ENCODE results near the gene GSAP. TPM values are rescaled to one million over a fixed set of nuclear protein-coding genes. Genes with fewer than 3 reads are reported as not detected.
A peak's percentile ranks its signal among the peaks of the same experiment; 100 is the strongest.

The GSAP gene
- total RNA-seq, 4 donors from 2014 or later, result 43.1 to 65.2 (median 52.4) TPM

GRCh38 chr7:77388055-77388641, 28.0 kb downstream of the GSAP start:
- no peak overlapping the region for H3K4me3 ChIP-seq (replicated peaks in 1 of 3)
- no peaks in the 10 kb centered on the region for H3K36me3 ChIP-seq
- 35 to 42% methylated on average over 5 of the region's 5 CpGs for WGBS, 2 donors
- no peaks in the 10 kb centered on the region for H3K27me3 ChIP-seq
- intact Hi-C loops (cut with DNase I), result no loop called here
- no peaks in the 10 kb centered on the region for H3K9me3 ChIP-seq
- no peak for DNase-seq
- peak overlapping the region in 1 of 3 donors; percentile 6 for H3K27ac ChIP-seq
- H3K4me1 ChIP-seq, result peaks cover 8 to 18% of the 10 kb centered on the region in 2 donors
- no peak for TF ChIP-seq POLR2A (IDR thresholded peaks at IDR 0.05)
- TF ChIP-seq, protein P1, sequence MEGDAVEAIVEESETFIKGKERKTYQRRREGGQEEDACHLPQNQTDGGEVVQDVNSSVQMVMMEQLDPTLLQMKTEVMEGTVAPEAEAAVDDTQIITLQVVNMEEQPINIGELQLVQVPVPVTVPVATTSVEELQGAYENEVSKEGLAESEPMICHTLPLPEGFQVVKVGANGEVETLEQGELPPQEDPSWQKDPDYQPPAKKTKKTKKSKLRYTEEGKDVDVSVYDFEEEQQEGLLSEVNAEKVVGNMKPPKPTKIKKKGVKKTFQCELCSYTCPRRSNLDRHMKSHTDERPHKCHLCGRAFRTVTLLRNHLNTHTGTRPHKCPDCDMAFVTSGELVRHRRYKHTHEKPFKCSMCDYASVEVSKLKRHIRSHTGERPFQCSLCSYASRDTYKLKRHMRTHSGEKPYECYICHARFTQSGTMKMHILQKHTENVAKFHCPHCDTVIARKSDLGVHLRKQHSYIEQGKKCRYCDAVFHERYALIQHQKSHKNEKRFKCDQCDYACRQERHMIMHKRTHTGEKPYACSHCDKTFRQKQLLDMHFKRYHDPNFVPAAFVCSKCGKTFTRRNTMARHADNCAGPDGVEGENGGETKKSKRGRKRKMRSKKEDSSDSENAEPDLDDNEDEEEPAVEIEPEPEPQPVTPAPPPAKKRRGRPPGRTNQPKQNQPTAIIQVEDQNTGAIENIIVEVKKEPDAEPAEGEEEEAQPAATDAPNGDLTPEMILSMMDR (IDR thresholded peaks at IDR 0.05), result no peak

- Histone ChIP-seq H3K27me3 (no peaks in the 10 kb centered on the region), H3K4me1 (peaks cover 8 to 18% of the 10 kb centered on the region in 2 donors), H3K9me3 (no peaks in the 10 kb centered on the region), H3K36me3 (no peaks in the 10 kb centered on the region), H3K4me3 (replicated peaks in 1 of 3) (no peak overlapping the region), H3K27ac (no peak overlapping the region)
- intact Hi-C loops (cut with DNase I), result no loop called here
- DNase-seq, result no peak
- WGBS, 2 donors, result 70 to 85% methylated on average over 7 of the region's 7 CpGs
- TF ChIP-seq, protein P1 (IDR thresholded peaks at IDR 0.05), result no peak
- TF ChIP-seq POLR2A (IDR thresholded peaks at IDR 0.05), result no peak
Observed at GRCh38 chr7:77386165-77386822, 29.9 kb downstream of the GSAP start.

- Histone ChIP-seq H3K27me3 (no peaks in the 10 kb centered on the region), H3K36me3 (no peaks in the 10 kb centered on the region), H3K4me1 (peaks cover 7 to 17% of the 10 kb centered on the region in 2 donors), H3K27ac (no peak overlapping the region), H3K4me3 (replicated peaks in 1 of 3) (no peak overlapping the region), H3K9me3 (no peaks in the 10 kb centered on the region)
- no peak for TF ChIP-seq POLR2A (IDR thresholded peaks at IDR 0.05)
- TF ChIP-seq, protein P1 (IDR thresholded peaks at IDR 0.05), result no peak
- intact Hi-C loops (cut with DNase I), result no loop called here
- DNase-seq, result no peak
- 82 to 94% methylated on average over 6 of the region's 6 CpGs for whole genome bisulfite sequencing, 2 donors
Observed at GRCh38 chr7:77383333-77383740, 32.8 kb downstream of the GSAP start.

DNA sequence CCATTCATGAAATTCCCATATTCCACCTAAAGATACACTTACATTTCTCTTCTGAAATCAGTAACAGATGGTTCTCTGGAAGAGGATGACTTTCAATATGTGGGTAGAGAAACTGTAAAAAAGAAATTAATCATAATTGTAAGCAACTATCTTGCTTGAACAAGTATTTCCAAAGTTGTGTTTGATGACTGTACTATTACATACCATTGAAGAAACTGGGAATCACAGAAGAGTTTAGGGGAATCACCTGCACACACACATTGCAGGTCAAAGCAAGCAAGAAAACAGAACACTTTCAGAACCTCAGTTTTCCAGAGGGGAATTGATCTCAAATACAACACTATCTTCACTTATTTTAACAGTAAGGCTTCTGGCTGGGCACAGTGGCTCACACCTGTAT, 33.6 kb downstream of the GSAP start:
- H3K27me3 ChIP-seq, result no peaks in the 10 kb centered on the region
- TF ChIP-seq, protein P1 (IDR thresholded peaks at IDR 0.05), result no peak
- TF ChIP-seq POLR2A (IDR thresholded peaks at IDR 0.05), result no peak
- no peak overlapping the region for H3K27ac ChIP-seq
- no peak for DNase-seq
- H3K4me1 ChIP-seq, result peaks cover 0 to 9% of the 10 kb centered on the region in 2 donors
- no peak overlapping the region for H3K4me3 ChIP-seq (replicated peaks in 1 of 3)
- H3K36me3 ChIP-seq, result no peaks in the 10 kb centered on the region
- H3K9me3 ChIP-seq, result no peaks in the 10 kb centered on the region
- intact Hi-C loops (cut with DNase I), result no loop called here

DNA sequence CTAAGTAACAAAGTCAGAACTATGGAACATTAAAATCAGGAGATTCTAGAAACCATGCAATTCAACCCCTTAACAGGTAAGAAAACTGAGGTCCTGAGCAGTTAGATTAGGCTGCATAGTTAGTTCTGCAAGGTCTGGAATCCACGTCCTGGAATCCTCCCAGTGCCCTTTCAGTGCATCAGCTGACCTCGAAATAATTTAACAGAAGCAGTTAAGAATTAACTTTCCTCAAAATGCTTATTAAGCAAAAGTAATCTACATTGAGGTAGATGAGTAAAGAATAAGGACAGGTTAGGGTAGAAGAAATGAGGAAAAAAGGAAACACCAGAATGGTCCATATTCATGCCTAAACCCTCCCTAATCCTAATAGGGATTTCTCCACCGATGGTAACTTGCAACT, 37.6 kb downstream of the GSAP start:
- H3K27me3 ChIP-seq, result no peaks in the 10 kb centered on the region
- no peak overlapping the region for H3K27ac ChIP-seq
- peaks cover 0 to 3% of the 10 kb centered on the region in 2 donors for H3K36me3 ChIP-seq
- DNase-seq, result no peak
- no peak for TF ChIP-seq POLR2A (IDR thresholded peaks at IDR 0.05)
- TF ChIP-seq, protein P1 (IDR thresholded peaks at IDR 0.05), result no peak
- H3K9me3 ChIP-seq, result no peaks in the 10 kb centered on the region
- no peak overlapping the region for H3K4me3 ChIP-seq (replicated peaks in 1 of 3)
- no peaks in the 10 kb centered on the region for H3K4me1 ChIP-seq
- 93 to 95% methylated on average over 3 of the region's 3 CpGs for WGBS, 2 donors
- intact Hi-C loops (cut with DNase I), result no loop called here

All from thyroid gland (tissue), 4 donors.